HG03280 (cell line): ENCODE data around the gene WDR44.
"Not testable (repeated sequence)": the region's sequence is repeated elsewhere in the genome, so short reads cannot be mapped to it uniquely, and the experiment has no call there.

Experiments used
- ATAC-seq: cut with Tn5 transposase; IDR thresholded peaks from one replicate; pipeline ENCODE4 v1.9.1; 2021; ENCODE audit warnings: mild to moderate bottlenecking, moderate library complexity; ENCODE audit not compliant: unreplicated experiment

The WDR44 gene

GRCh38 chrX:118345464-118346257 is at the start of gene WDR44:
WDR44 (plus strand) TSS chrX:118346106; CDS start chrX:118346504, 398 bp downstream.
- peak; percentile 92 for ATAC-seq

- not testable (repeated sequence) for ATAC-seq
Observed at GRCh38 chrX:118305827-118306226, 40.1 kb upstream of the WDR44 start.

- no peak for ATAC-seq
Observed at GRCh38 chrX:118315529-118315928, 30.4 kb upstream of the WDR44 start.

- ATAC-seq = no peak
Observed at GRCh38 chrX:118324588-118324987, 21.3 kb upstream of the WDR44 start.

- no peak for ATAC-seq
Observed at GRCh38 chrX:118325453-118325852, 20.5 kb upstream of the WDR44 start.

- no peak for ATAC-seq
Observed at GRCh38 chrX:118329175-118329574, 16.7 kb upstream of the WDR44 start.

- no peak for ATAC-seq
Observed at GRCh38 chrX:118337687-118338086, 8.2 kb upstream of the WDR44 start.

GRCh38 chrX:118338930-118339329 is 7.0 kb upstream of the WDR44 start:
- no peak for ATAC-seq

- no peak for ATAC-seq
Observed at GRCh38 chrX:118345045-118345463, 852 bp upstream of the WDR44 start.

- peak; percentile 28 for ATAC-seq
Observed at GRCh38 chrX:118346258-118347094, 570 bp downstream of the WDR44 start.

GRCh38 chrX:118347131-118347530 is 1.2 kb downstream of the WDR44 start:
- ATAC-seq = no peak

- no peak for ATAC-seq
Observed at GRCh38 chrX:118347736-118348135, 1.8 kb downstream of the WDR44 start.

GRCh38 chrX:118348186-118348810 is 2.4 kb downstream of the WDR44 start:
- no peak for ATAC-seq

- no peak for ATAC-seq
Observed at GRCh38 chrX:118349188-118349587, 3.3 kb downstream of the WDR44 start.

- ATAC-seq = no peak
Observed at GRCh38 chrX:118350221-118350620, 4.3 kb downstream of the WDR44 start.

- ATAC-seq = no peak
Observed at GRCh38 chrX:118350706-118351105, 4.8 kb downstream of the WDR44 start.

- ATAC-seq = no peak
Observed at GRCh38 chrX:118352566-118352965, 6.7 kb downstream of the WDR44 start.

- peak; percentile 60 for ATAC-seq
Observed at GRCh38 chrX:118353081-118353850, 7.4 kb downstream of the WDR44 start.

- ATAC-seq = no peak
Observed at GRCh38 chrX:118355225-118355920, 9.5 kb downstream of the WDR44 start.

- no peak for ATAC-seq
Observed at GRCh38 chrX:118356154-118356701, 10.3 kb downstream of the WDR44 start.
